ENCODE data around the gene KRT5.
"Not testable (repeated sequence)": the region's sequence is repeated elsewhere in the genome, so short reads cannot be mapped to it uniquely, and the experiment has no call there.

The KRT5 gene

GRCh38 chr12:52518574-52519386 is 1.4 kb downstream of the KRT5 start:
- no peak for DNase-seq (ENCODE audit: low read depth)

GRCh38 chr12:52517888-52518287 is 2.3 kb downstream of the KRT5 start:
- no peak for DNase-seq (ENCODE audit: low read depth)

- DNase-seq (ENCODE audit: low read depth) = no peak
Measured at GRCh38 chr12:52517005-52517835, 3.0 kb downstream of the KRT5 start.

- no peak for DNase-seq (ENCODE audit: low read depth)
Measured at GRCh38 chr12:52515927-52516831, 4.0 kb downstream of the KRT5 start.

GRCh38 chr12:52515319-52515646 is 4.9 kb downstream of the KRT5 start:
- DNase-seq (ENCODE audit: low read depth) = no peak

- DNase-seq (ENCODE audit: low read depth) = no peak
Measured at GRCh38 chr12:52514471-52515318, 5.5 kb downstream of the KRT5 start.

GRCh38 chr12:52513736-52514135 is 6.5 kb downstream of the KRT5 start:
- DNase-seq (ENCODE audit: low read depth) = no peak

- DNase-seq (ENCODE audit: low read depth) = no peak
Measured at GRCh38 chr12:52508211-52508610, 12.0 kb downstream of the KRT5 start.

- peak; percentile 84 for DNase-seq (ENCODE audit: low read depth)
Measured at GRCh38 chr12:52506858-52507715, 13.1 kb downstream of the KRT5 start.

- no peak for DNase-seq (ENCODE audit: low read depth)
Measured at GRCh38 chr12:52502877-52503276, 17.3 kb downstream of the KRT5 start.

- no peak for DNase-seq (ENCODE audit: low read depth)
Measured at GRCh38 chr12:52501490-52501889, 18.7 kb downstream of the KRT5 start.

- not testable (repeated sequence) for DNase-seq (ENCODE audit: low read depth)
Measured at GRCh38 chr12:52500574-52500973, 19.6 kb downstream of the KRT5 start.

- peak; percentile 19 for DNase-seq (ENCODE audit: low read depth)
Measured at GRCh38 chr12:52499806-52500560, 20.2 kb downstream of the KRT5 start.

- no peak for DNase-seq (ENCODE audit: low read depth)
Measured at GRCh38 chr12:52498946-52499345, 21.2 kb downstream of the KRT5 start.

- DNase-seq (ENCODE audit: low read depth) = no peak
Measured at GRCh38 chr12:52497975-52498374, 22.2 kb downstream of the KRT5 start.

- DNase-seq (ENCODE audit: low read depth) = peak; percentile 28
Measured at GRCh38 chr12:52496590-52497071, 23.6 kb downstream of the KRT5 start.

- DNase-seq (ENCODE audit: low read depth) = no peak
Measured at GRCh38 chr12:52496054-52496453, 24.1 kb downstream of the KRT5 start.

GRCh38 chr12:52495389-52495788 is 24.8 kb downstream of the KRT5 start:
- peak; percentile 8 for DNase-seq (ENCODE audit: low read depth)

- DNase-seq (ENCODE audit: low read depth) = peak; percentile 14
Measured at GRCh38 chr12:52494518-52494917, 25.7 kb downstream of the KRT5 start.
